ENCODE results near the gene PPL.
"Not testable (repeated sequence)": the region's sequence is repeated elsewhere in the genome, so short reads cannot be mapped to it uniquely, and the experiment has no call there.

PPL gene

DNA sequence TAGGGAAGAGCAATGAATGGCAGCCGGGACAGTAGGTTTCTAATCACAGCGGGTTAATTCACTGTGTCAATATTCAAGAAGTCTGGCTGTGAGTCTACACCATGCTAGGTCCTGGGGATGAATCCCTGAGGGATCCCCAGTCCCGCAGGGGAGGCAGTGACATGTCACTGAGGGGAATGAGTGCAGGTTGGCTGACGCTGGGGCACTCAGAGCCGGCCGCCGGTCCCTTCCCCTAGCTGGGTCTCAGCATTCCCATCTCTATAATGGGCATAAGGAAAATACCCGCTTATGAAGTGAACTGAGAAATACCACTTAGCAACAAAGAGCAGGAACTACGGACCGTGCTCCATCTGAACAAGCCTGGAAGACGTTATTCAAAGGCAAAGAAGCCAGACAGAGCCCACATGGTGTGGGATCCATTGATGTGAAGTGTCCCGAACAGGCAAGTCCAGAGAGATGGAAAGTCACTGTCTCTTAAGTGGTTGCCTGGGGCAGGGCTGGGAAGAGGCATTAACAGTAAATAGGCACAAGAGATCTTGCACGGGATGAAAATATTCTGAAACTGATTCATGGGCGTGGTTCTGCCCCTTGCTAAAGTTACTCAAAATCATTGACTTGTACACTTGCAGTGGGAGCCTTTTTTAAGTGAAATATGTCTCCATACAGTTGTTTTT, 31.9 kb downstream of the PPL start:
- Histone ChIP-seq H3K4me1 (ENCODE audit: control insufficient read depth, insufficient read depth, low read length) (no peaks in the 10 kb centered on the region), H3K9me3 (ENCODE audit: control insufficient read depth, insufficient read depth, low read length) (no peaks in the 10 kb centered on the region), H3K9ac (ENCODE audit: low read depth, low read length) (no peak overlapping the region), H3K36me3 (ENCODE audit: control insufficient read depth, insufficient read depth, low read length) (peaks cover 14% of the 10 kb centered on the region; the same call in 1 of the 2 replicates), H3K27me3 (ENCODE audit: control insufficient read depth, insufficient read depth, low read length) (no peaks in the 10 kb centered on the region), H3K4me3 (ENCODE audit: low read depth, low read length) (no peak overlapping the region), H3K27ac (ENCODE audit: low read depth, low read length) (no peak overlapping the region)

DNA sequence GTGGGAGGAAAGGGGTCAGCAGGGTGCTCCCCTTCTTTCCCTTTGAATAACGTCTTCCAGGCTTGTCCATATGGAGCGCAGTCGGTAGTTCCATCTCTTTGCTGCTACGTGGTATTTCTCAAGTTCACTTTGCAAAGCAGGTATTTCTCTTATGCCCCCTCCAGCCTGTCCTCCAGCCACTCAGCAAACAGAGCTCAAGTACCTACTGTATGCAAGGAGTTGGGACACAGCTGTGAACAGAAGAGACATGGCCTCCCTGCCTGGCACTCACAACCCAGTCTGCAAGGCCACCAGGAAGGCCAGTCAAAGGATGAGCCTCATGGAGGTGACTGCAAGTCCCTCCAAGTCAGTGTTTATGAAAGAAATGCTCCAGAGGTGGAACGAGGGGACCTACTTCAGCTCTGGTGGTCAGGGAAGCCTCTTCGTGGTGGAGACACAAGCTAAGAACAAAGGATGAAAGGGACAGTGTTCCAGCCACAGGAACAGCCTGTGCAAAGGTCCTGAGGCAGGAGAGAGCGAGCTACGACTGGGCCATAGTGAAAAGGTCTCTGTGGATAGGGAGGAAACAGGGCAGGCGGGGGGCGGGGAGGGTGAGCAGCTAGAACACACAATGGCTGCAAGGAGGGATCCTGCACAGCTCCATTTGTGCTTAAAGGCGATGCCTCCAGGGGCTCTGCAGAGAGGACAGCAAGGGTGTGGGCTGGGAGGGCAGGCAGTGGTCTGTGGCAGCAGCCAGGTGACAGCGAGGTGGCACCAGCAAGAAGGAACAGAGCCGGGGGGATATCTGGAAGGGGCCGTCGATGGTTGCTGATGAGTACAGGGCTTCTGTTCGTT, 32.6 kb downstream of the PPL start:
- Histone ChIP-seq H3K4me1 (ENCODE audit: control insufficient read depth, insufficient read depth, low read length) (no peaks in the 10 kb centered on the region), H3K9ac (ENCODE audit: low read depth, low read length) (no peak overlapping the region), H3K27me3 (ENCODE audit: control insufficient read depth, insufficient read depth, low read length) (no peaks in the 10 kb centered on the region), H3K4me3 (ENCODE audit: low read depth, low read length) (no peak overlapping the region), H3K36me3 (ENCODE audit: control insufficient read depth, insufficient read depth, low read length) (peaks cover 17% of the 10 kb centered on the region), H3K27ac (ENCODE audit: low read depth, low read length) (no peak overlapping the region), H3K9me3 (ENCODE audit: control insufficient read depth, insufficient read depth, low read length) (no peaks in the 10 kb centered on the region)

DNA sequence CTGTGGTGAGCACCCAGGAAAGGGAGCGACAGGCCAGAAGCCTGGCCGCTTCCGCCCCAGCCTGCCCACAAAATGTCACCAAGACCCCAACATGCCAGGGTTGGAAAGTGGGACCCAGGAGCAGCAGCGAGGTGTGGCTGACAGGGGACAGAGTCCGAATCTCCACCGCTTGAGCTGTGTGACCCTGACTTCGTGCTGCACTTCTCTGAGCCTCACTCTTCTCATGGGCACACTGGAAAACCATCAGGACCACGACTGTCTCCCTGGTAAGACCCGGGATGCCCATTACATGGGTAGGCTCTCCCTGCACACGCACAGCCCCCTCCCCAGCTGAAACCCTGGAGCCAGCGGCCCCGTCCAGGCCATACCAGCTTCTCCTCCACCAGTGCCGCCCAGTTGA, 34.9 kb downstream of the PPL start:
- Histone ChIP-seq H3K4me1 (ENCODE audit: control insufficient read depth, insufficient read depth, low read length) (no peaks in the 10 kb centered on the region), H3K9ac (ENCODE audit: low read depth, low read length) (no peak overlapping the region)

DNA sequence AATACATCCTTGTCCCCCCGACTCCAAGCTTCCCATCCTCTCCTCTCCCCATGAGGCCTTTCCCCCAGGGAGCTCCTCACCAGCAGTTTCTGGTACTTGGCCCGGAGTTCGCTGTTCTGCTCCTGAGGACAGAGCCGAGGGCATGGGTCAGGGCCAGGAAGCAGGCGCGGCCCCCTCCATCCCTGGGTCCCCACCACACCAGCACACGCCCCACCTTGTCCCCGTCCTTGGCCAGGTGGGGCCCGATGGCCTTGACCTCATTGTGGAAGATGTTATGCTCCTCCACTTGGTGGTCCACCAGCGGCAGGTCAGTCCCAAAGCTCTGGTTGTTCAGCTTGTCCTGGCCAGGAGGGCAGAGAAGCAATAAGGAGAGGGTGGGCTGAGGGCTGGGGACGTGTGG, 36.2 kb downstream of the PPL start:
- Histone ChIP-seq H3K27ac (ENCODE audit: low read depth, low read length) (no peak overlapping the region), H3K36me3 (ENCODE audit: control insufficient read depth, insufficient read depth, low read length) (peaks cover 40% of the 10 kb centered on the region), H3K27me3 (ENCODE audit: control insufficient read depth, insufficient read depth, low read length) (no peaks in the 10 kb centered on the region), H3K4me3 (ENCODE audit: low read depth, low read length) (no peak overlapping the region), H3K9ac (ENCODE audit: low read depth, low read length) (no peak overlapping the region), H3K9me3 (ENCODE audit: control insufficient read depth, insufficient read depth, low read length) (no peaks in the 10 kb centered on the region), H3K4me1 (ENCODE audit: control insufficient read depth, insufficient read depth, low read length) (no peaks in the 10 kb centered on the region)

More for the DNA sequence above, 34.9 kb downstream of the PPL start:
- Histone ChIP-seq H3K36me3 (ENCODE audit: control insufficient read depth, insufficient read depth, low read length) (peaks cover 30% of the 10 kb centered on the region), H3K27me3 (ENCODE audit: control insufficient read depth, insufficient read depth, low read length) (no peaks in the 10 kb centered on the region), H3K9me3 (ENCODE audit: control insufficient read depth, insufficient read depth, low read length) (no peaks in the 10 kb centered on the region), H3K4me3 (ENCODE audit: low read depth, low read length) (no peak overlapping the region), H3K27ac (ENCODE audit: low read depth, low read length) (no peak overlapping the region)

DNA sequence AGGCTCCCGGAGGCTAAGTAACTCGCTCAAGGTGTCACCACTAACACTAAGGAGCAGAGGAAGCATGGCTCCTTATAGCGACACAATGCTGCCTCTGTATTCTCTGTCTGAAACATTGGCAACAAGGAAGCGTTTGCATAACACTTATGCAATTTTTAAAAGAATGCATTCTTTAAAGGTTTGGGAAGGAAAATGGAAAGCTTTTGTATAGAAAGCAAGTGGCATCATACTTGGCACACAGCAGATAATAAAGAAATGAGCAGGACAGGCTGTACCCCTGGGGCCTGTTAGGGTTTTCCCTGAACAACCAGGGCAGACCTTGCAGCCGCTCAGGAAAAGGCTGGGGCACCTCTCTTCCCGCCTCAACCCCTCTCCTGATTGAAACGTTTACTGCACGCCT, 36.9 kb downstream of the PPL start:
- H3K9ac ChIP-seq (ENCODE audit: low read depth, low read length) = no peak overlapping the region
- no peaks in the 10 kb centered on the region for H3K9me3 ChIP-seq (ENCODE audit: control insufficient read depth, insufficient read depth, low read length)
- no peak overlapping the region for H3K4me3 ChIP-seq (ENCODE audit: low read depth, low read length)
- no peak overlapping the region for H3K27ac ChIP-seq (ENCODE audit: low read depth, low read length)
- no peaks in the 10 kb centered on the region for H3K27me3 ChIP-seq (ENCODE audit: control insufficient read depth, insufficient read depth, low read length)
- no peaks in the 10 kb centered on the region for H3K4me1 ChIP-seq (ENCODE audit: control insufficient read depth, insufficient read depth, low read length)
- peaks cover 47% of the 10 kb centered on the region for H3K36me3 ChIP-seq (ENCODE audit: control insufficient read depth, insufficient read depth, low read length)

DNA sequence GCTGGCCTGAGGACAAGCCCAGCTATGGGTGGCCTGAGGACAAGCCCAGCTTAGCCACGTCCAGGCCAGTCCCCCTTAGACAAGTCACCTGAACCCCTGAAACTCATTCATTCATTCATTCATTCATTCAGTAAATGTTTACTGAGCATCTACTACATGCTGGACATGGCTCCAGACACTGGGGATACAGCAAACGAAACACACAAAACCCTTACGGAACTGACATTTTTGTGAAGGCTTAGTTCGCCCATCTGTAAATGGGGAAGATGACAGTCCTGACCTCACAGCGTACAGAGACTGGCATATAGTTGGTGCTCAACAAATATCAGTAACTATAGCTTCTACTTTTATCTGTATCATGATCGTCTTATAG, 37.5 kb downstream of the PPL start:
- Histone ChIP-seq H3K9ac (ENCODE audit: low read depth, low read length) (no peak overlapping the region), H3K27me3 (ENCODE audit: control insufficient read depth, insufficient read depth, low read length) (no peaks in the 10 kb centered on the region), H3K4me3 (ENCODE audit: low read depth, low read length) (no peak overlapping the region), H3K4me1 (ENCODE audit: control insufficient read depth, insufficient read depth, low read length) (no peaks in the 10 kb centered on the region), H3K36me3 (ENCODE audit: control insufficient read depth, insufficient read depth, low read length) (peaks cover 52% of the 10 kb centered on the region), H3K27ac (ENCODE audit: low read depth, low read length) (no peak overlapping the region), H3K9me3 (ENCODE audit: control insufficient read depth, insufficient read depth, low read length) (no peaks in the 10 kb centered on the region)

DNA sequence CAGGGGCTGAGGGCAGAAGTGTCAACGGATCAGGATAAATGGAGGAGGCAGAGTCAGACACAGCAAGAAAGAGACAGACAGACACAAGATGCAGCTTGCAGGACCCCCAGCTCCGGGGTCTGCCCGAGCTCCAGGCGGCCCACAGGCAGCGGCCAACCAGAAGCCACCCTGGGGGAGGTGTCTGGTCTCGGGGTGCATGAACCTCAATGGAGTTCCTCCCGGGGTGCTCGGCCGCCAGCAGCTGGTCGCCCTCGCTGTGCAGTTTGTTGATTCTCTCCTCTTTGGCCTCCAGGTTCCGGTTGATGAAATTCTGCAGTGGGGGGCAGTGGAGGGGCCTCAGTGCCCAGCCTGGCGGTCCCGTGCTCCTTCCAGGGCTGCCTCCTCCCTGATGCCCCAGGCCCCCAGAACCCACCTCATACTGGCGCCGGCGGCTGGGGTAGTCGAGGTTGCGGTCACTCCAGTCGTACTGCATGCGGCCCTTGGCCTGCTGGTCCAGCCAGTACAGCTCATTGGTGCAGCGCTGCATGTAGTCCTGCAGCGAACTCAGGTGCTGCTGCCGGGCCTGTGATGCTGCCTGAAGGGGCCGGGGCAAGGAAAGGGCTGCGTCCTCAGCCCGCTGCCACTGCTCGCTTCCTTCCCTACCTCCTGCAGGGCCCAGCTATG, 38.0 kb downstream of the PPL start:
- H3K36me3 ChIP-seq (ENCODE audit: control insufficient read depth, insufficient read depth, low read length) = peaks cover 58% of the 10 kb centered on the region
- H3K27me3 ChIP-seq (ENCODE audit: control insufficient read depth, insufficient read depth, low read length) = no peaks in the 10 kb centered on the region
- no peak overlapping the region for H3K4me3 ChIP-seq (ENCODE audit: low read depth, low read length)
- no peak overlapping the region for H3K27ac ChIP-seq (ENCODE audit: low read depth, low read length)
- no peaks in the 10 kb centered on the region for H3K4me1 ChIP-seq (ENCODE audit: control insufficient read depth, insufficient read depth, low read length)
- no peak overlapping the region for H3K9ac ChIP-seq (ENCODE audit: low read depth, low read length)
- H3K9me3 ChIP-seq (ENCODE audit: control insufficient read depth, insufficient read depth, low read length) = no peaks in the 10 kb centered on the region

DNA sequence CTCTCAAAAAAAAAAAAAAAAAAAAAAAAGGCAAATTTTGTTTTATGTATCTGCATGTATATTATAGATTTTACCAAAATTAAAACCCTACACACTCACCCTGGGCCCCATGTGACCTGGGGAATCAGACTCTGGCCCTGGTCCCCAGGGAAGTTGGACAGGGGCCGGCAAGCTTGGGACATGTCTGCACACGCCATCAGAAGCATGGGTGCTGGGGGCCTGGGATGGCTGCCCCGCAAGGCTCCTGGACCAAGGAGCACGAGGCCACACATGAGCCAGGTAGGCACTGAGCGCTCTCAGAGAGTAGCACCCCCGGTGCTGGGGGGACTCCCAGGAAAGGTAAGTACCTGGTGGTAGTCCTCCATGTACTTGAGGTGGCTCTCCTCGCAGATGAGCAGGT, 39.6 kb downstream of the PPL start:
- Histone ChIP-seq H3K9me3 (ENCODE audit: control insufficient read depth, insufficient read depth, low read length) (no peaks in the 10 kb centered on the region), H3K27me3 (ENCODE audit: control insufficient read depth, insufficient read depth, low read length) (no peaks in the 10 kb centered on the region), H3K4me3 (ENCODE audit: low read depth, low read length) (no peak overlapping the region), H3K36me3 (ENCODE audit: control insufficient read depth, insufficient read depth, low read length) (peaks cover 72% of the 10 kb centered on the region), H3K4me1 (ENCODE audit: control insufficient read depth, insufficient read depth, low read length) (no peaks in the 10 kb centered on the region), H3K9ac (ENCODE audit: low read depth, low read length) (no peak overlapping the region), H3K27ac (ENCODE audit: low read depth, low read length) (no peak overlapping the region)

DNA sequence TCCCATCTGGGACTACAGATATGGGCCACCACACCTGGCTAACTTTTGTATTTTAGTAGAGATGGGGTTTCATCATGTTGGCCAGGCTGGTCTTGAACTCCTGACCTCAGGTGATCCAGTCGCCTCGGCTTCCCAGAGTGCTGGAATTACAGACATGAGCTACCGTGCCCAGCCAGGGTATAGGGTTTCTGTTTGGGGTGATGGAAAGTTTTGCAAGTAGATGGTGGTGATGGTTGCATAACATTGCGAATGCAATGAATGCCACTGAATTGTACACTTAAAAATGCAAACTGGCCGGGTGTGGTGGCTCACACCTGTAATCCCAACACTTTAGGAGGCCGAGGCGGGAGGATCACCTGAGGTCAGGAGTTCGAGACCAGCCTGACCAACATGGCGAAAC, 40.2 kb downstream of the PPL start:
- H3K4me3 ChIP-seq (ENCODE audit: low read depth, low read length); H3K9ac ChIP-seq (ENCODE audit: low read depth, low read length); H3K9me3 ChIP-seq (ENCODE audit: control insufficient read depth, insufficient read depth, low read length); H3K27me3 ChIP-seq (ENCODE audit: control insufficient read depth, insufficient read depth, low read length); H3K27ac ChIP-seq (ENCODE audit: low read depth, low read length); H3K4me1 ChIP-seq (ENCODE audit: control insufficient read depth, insufficient read depth, low read length): not testable (repeated sequence)
- H3K36me3 ChIP-seq (ENCODE audit: control insufficient read depth, insufficient read depth, low read length) = peaks cover 73% of the 10 kb centered on the region

DNA sequence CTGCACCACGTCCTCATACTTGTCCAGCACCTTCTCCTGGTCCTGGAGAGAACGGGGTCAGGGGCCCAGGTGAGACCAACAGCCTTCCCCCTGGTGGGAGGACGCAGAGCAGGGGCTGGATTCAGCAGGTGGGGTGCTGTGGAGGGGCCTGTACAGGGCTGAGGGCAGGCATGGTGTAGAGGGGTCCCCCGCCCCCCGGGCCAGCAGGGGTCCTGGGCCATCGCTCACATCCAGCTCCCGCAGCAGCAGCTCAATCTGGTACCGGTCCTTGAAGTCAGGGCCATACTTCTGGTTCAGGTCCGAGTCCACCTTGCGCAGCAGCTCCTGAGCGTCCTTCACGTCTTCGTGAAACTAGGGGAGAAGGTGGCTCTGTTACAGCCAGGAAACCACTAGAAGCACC, 41.6 kb downstream of the PPL start:
- no peaks in the 10 kb centered on the region for H3K27me3 ChIP-seq (ENCODE audit: control insufficient read depth, insufficient read depth, low read length)
- no peak overlapping the region for H3K4me3 ChIP-seq (ENCODE audit: low read depth, low read length)
- H3K27ac ChIP-seq (ENCODE audit: low read depth, low read length) = no peak overlapping the region
- H3K4me1 ChIP-seq (ENCODE audit: control insufficient read depth, insufficient read depth, low read length) = no peaks in the 10 kb centered on the region
- no peaks in the 10 kb centered on the region for H3K9me3 ChIP-seq (ENCODE audit: control insufficient read depth, insufficient read depth, low read length)
- no peak overlapping the region for H3K9ac ChIP-seq (ENCODE audit: low read depth, low read length)
- H3K36me3 ChIP-seq (ENCODE audit: control insufficient read depth, insufficient read depth, low read length) = peaks cover 79% of the 10 kb centered on the region

Measured in HUES48 (cell line).